ENCODE data around the gene RUNDC3A.

RUNDC3A gene

GRCh38 chr17:44356241-44356640 is 47.8 kb downstream of the RUNDC3A start:
- Histone ChIP-seq H3K4me1 (peaks cover 5% of the 10 kb centered on the region; the same call in 1 of the 2 replicates), H3K4me3 (ENCODE audit: low read depth, low read length) (no peak overlapping the region), H3K36me3 (peaks cover 11% of the 10 kb centered on the region), H3K27me3 (no peaks in the 10 kb centered on the region), H3K9me3 (no peaks in the 10 kb centered on the region)
- DNase-seq, result no peak
- no peak for TF ChIP-seq CTCF (IDR thresholded peaks at IDR 0.05; ENCODE audit: low read depth, low read length)

- Histone ChIP-seq H3K4me3 (ENCODE audit: low read depth, low read length) (no peak overlapping the region), H3K9me3 (no peaks in the 10 kb centered on the region), H3K27me3 (no peaks in the 10 kb centered on the region), H3K36me3 (no peaks in the 10 kb centered on the region), H3K4me1 (peaks cover 8% of the 10 kb centered on the region; the same call in 1 of the 2 replicates)
- TF ChIP-seq CTCF (IDR thresholded peaks at IDR 0.05; ENCODE audit: low read depth, low read length), result no peak
- no peak for DNase-seq
These were observed 49.7 kb downstream of the RUNDC3A start for GRCh38 chr17:44358066-44358465.

GRCh38 chr17:44359006-44359405 is 50.6 kb downstream of the RUNDC3A start:
- Histone ChIP-seq H3K27me3 (no peaks in the 10 kb centered on the region), H3K4me1 (peaks cover 8% of the 10 kb centered on the region; the same call in 1 of the 2 replicates), H3K9me3 (no peaks in the 10 kb centered on the region), H3K4me3 (ENCODE audit: low read depth, low read length) (no peak overlapping the region), H3K36me3 (no peaks in the 10 kb centered on the region)
- TF ChIP-seq CTCF (IDR thresholded peaks at IDR 0.05; ENCODE audit: low read depth, low read length), result no peak
- no peak for DNase-seq

- no peak overlapping the region for H3K4me3 ChIP-seq (ENCODE audit: low read depth, low read length)
- H3K36me3 ChIP-seq, result no peaks in the 10 kb centered on the region
- H3K9me3 ChIP-seq, result no peaks in the 10 kb centered on the region
- TF ChIP-seq CTCF (IDR thresholded peaks at IDR 0.05; ENCODE audit: low read depth, low read length), result no peak
- no peaks in the 10 kb centered on the region for H3K27me3 ChIP-seq
- peaks cover 8% of the 10 kb centered on the region; the same call in 1 of the 2 replicates for H3K4me1 ChIP-seq
- DNase-seq, result no peak
These were observed 51.2 kb downstream of the RUNDC3A start for GRCh38 chr17:44359458-44360143.

- Histone ChIP-seq H3K4me1 (peaks cover 8% of the 10 kb centered on the region; the same call in 1 of the 2 replicates), H3K4me3 (ENCODE audit: low read depth, low read length) (no peak overlapping the region)
- TF ChIP-seq CTCF (IDR thresholded peaks at IDR 0.05; ENCODE audit: low read depth, low read length), result no peak
These were observed 51.7 kb downstream of the RUNDC3A start for GRCh38 chr17:44360144-44360533.

GRCh38 chr17:44360826-44361225 is 52.4 kb downstream of the RUNDC3A start:
- Histone ChIP-seq H3K4me3 (ENCODE audit: low read depth, low read length) (no peak overlapping the region), H3K36me3 (no peaks in the 10 kb centered on the region), H3K4me1 (peaks cover 8% of the 10 kb centered on the region; the same call in 1 of the 2 replicates), H3K9me3 (no peaks in the 10 kb centered on the region), H3K27me3 (no peaks in the 10 kb centered on the region)
- no peak for DNase-seq
- TF ChIP-seq CTCF (IDR thresholded peaks at IDR 0.05; ENCODE audit: low read depth, low read length), result no peak

More at GRCh38 chr17:44360144-44360533, 51.7 kb downstream of the RUNDC3A start:
- DNase-seq, result no peak
- H3K9me3 ChIP-seq, result no peaks in the 10 kb centered on the region
- no peaks in the 10 kb centered on the region for H3K36me3 ChIP-seq
- no peaks in the 10 kb centered on the region for H3K27me3 ChIP-seq

Measured in BE2C (cell line).